Thyroid gland (tissue), 4 donors: ENCODE data around the gene FOXK1. TPM values are rescaled to one million over a fixed set of nuclear protein-coding genes. Genes with fewer than 3 reads are reported as not detected.
A peak's percentile ranks its signal among the peaks of the same experiment; 100 is the strongest.

ENCODE experiments used
- DNase-seq, 2 donors: peaks; one replicate each; pipeline ENCODE4 v3.0.0-alpha.2; 2019
- H3K27ac ChIP-seq, 3 donors: fragments of 200-600 bp; sonication (generic); 1 replicate in 2 of 3; 2 replicates in 1 of 3; pipeline ENCODE4 v1.5.1; 2016 to 2019; ENCODE audit warnings: mild to moderate bottlenecking in 1 of 3, moderate library complexity in 1 of 3
- H3K27me3 ChIP-seq: fragments of 200-600 bp; sonication (generic); one replicate; pipeline ENCODE4 v1.5.1; 2019
- H3K36me3 ChIP-seq, 2 donors: fragments of 200-600 bp; sonication (generic); one replicate each; pipeline ENCODE4 v1.5.1; 2016 to 2019
- H3K4me1 ChIP-seq, 2 donors: fragments of 200-600 bp; sonication (generic); one replicate each; pipeline ENCODE4 v1.5.1; 2017 to 2019
- H3K4me3 ChIP-seq, 3 donors: fragments of 200-600 bp; sonication (generic); replicated peaks in 1 of 3; 1 replicate in 2 of 3; 2 replicates in 1 of 3; pipeline ENCODE4 v1.5.1; 2016; ENCODE audit warnings: mild to moderate bottlenecking in 1 of 3
- H3K9me3 ChIP-seq: fragments of 200-600 bp; sonication (generic); one replicate; pipeline ENCODE4 v1.5.1; 2017
- POLR2A ChIP-seq, 2 donors: fragments of 450-650 bp; IDR thresholded peaks; one replicate each; pipeline ENCODE4 v1.6.1; 2017; ENCODE audit warnings: antibody characterized with exemption in 2 of 2, mild to moderate bottlenecking in 2 of 2, moderate library complexity in 1 of 2
- WGBS, 2 donors: methylation state at CpG; one replicate each; pipeline ENCODE4 v1.1.5; 2017; 5-methylcytosine and 5-hydroxymethylcytosine counted together
- intact Hi-C: fragments of 100-400 bp; cut with DNase I; formaldehyde crosslinking; loops from one replicate; pipeline ENCODE4 v1.15.1; 2023
- total RNA-seq, 4 donors: library from RNA; depleted of rRNA; stranded (reverse); fragments of >200 nt; gene quantifications; one replicate each; pipeline ENCODE4 v1.2.3, GENCODE V29; 2016
- TF ChIP-seq, protein P1 (sequence below), 6 experiments: fragments of 200-600 bp in 3 of 6; fragments of 450-650 bp in 3 of 6; sonication (generic) in 3 of 6; IDR thresholded peaks; one replicate each; pipeline ENCODE4 v1.5.1; 2016 to 2019; ENCODE audit warnings: antibody characterized with exemption in 6 of 6, mild to moderate bottlenecking in 2 of 6, inconsistent platforms in 1 of 6, moderate library complexity in 1 of 6

FOXK1 gene
- total RNA-seq, 4 donors from 2014 or later, result 15.0 to 33.0 (median 20.7) TPM

- Histone ChIP-seq H3K4me1 (peaks cover 0 to 6% of the 10 kb centered on the region in 2 donors), H3K27ac (no peak overlapping the region), H3K36me3 (no peaks in the 10 kb centered on the region), H3K27me3 (no peaks in the 10 kb centered on the region), H3K4me3 (no peak overlapping the region), H3K9me3 (no peaks in the 10 kb centered on the region)
- intact Hi-C loops, result no loop called here
- TF ChIP-seq, protein P1, sequence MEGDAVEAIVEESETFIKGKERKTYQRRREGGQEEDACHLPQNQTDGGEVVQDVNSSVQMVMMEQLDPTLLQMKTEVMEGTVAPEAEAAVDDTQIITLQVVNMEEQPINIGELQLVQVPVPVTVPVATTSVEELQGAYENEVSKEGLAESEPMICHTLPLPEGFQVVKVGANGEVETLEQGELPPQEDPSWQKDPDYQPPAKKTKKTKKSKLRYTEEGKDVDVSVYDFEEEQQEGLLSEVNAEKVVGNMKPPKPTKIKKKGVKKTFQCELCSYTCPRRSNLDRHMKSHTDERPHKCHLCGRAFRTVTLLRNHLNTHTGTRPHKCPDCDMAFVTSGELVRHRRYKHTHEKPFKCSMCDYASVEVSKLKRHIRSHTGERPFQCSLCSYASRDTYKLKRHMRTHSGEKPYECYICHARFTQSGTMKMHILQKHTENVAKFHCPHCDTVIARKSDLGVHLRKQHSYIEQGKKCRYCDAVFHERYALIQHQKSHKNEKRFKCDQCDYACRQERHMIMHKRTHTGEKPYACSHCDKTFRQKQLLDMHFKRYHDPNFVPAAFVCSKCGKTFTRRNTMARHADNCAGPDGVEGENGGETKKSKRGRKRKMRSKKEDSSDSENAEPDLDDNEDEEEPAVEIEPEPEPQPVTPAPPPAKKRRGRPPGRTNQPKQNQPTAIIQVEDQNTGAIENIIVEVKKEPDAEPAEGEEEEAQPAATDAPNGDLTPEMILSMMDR (IDR thresholded peaks at IDR 0.05), result no peak
- TF ChIP-seq POLR2A (IDR thresholded peaks at IDR 0.05), result no peak
- DNase-seq, result no peak
- WGBS, 2 donors, result 81 to 82% methylated on average over 4 of the region's 4 CpGs
These were observed 24.3 kb upstream of the FOXK1 start for GRCh38 chr7:4657640-4658417.

DNA sequence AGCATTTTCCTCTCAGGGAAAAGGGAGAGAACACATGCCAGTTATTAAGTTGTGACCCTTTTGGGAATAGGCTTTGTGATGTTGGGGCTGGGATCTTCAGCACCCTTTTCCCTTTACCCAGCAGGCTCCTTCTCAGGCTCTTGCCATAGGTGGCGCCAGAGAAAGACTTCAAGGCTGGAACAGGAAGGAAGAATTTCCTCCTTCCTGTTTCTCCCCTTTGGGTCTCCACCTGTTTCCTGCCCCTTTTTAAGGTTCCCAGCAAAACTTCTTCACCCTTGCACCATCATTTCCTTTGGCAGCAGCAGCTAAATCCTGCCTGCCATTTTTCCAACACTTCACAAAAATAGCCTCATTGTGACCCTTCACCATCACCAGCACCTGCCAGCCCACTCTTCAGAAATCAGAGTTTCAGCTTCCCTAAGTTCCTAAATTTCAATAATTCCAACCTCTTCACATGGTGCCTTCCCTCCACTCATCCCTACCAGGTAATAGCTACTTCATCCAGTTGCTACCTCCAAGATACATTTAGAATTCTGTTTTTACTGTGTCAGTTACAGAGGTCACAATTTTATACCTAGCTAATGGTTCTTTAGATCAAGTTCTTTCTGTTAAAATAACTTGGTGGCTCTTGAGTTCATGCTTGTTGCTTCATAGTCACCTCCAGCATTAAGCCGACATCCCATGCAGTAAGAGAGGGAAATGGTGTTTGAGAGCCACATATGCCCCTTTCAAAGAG is 22.4 kb upstream of the FOXK1 start:
- intact Hi-C loops, result no loop called here
- no peak for DNase-seq
- no peaks in the 10 kb centered on the region for H3K27me3 ChIP-seq
- no peak overlapping the region for H3K27ac ChIP-seq
- 38 to 45% methylated on average over 2 of the region's 2 CpGs for WGBS, 2 donors
- H3K36me3 ChIP-seq, result no peaks in the 10 kb centered on the region
- H3K4me3 ChIP-seq, result no peak overlapping the region
- H3K4me1 ChIP-seq, result peaks cover 0 to 6% of the 10 kb centered on the region in 2 donors
- H3K9me3 ChIP-seq, result no peaks in the 10 kb centered on the region
- TF ChIP-seq, protein P1 (IDR thresholded peaks at IDR 0.05), result no peak
- no peak for TF ChIP-seq POLR2A (IDR thresholded peaks at IDR 0.05)

DNA sequence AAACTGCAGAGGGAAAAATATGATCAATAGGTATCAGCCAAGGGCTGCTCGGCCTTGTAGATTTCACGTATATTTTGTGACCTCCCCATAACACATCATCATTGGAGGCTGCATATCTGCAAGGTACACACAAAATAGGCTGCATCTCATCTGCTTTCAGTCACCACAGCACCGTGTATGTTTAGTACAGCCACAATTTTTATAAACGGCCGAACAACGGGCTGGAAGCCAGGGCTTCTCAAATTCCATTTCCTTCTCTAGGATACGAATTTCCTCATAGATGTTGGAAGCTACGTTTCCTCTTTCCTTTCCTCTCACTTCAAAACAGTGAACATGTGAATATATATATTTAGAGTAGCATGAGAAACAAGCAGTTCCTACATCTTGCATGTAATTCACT is 20.2 kb upstream of the FOXK1 start:
- H3K36me3 ChIP-seq, result no peaks in the 10 kb centered on the region
- H3K4me1 ChIP-seq, result peaks cover 0 to 6% of the 10 kb centered on the region in 2 donors
- DNase-seq, result peak; percentile 30 to 44
- H3K27me3 ChIP-seq, result no peaks in the 10 kb centered on the region
- no peaks in the 10 kb centered on the region for H3K9me3 ChIP-seq
- no peak for TF ChIP-seq POLR2A (IDR thresholded peaks at IDR 0.05)
- TF ChIP-seq, protein P1 (IDR thresholded peaks at IDR 0.05), result no peak
- intact Hi-C loops, result no loop called here
- 16 to 17% methylated on average over 8 of the region's 8 CpGs for WGBS, 2 donors
- no peak overlapping the region for H3K4me3 ChIP-seq
- no peak overlapping the region for H3K27ac ChIP-seq

DNA sequence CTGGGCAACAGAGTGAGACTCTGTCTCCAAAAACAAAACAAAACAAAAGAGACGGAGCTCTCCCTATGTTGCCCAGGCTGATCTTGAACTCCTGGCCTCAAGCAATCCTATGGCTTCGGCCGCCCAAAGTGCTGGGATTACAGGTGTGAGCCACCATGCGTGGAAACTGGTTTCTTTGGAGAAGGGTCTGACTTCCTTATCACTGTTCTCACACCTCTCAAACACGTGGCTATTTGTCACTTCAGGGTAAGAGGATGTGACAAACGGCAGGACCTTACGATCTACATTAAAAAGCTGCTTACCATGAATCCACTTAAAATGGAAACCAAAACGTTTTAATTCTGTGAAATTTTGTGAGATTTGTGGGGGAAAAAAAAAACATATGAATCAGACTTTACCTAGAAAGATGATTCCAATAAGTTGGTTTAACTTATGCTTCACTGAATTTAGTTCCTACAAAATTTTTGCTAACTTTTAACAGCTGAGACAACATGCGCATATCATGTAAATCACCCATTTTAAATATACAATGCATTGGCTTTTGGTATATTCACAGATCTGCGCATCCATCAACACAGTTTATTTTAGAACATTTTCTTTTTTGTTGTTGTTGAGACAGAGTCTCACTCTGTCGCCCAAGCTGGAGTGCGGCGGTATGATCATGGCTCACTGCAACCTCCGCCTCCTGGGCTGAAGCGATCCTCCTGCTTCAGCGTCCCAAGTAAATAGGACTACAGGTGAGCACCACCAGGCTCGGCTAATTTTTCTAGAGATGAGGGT is 18.7 kb upstream of the FOXK1 start:
- H3K9me3 ChIP-seq, result no peaks in the 10 kb centered on the region
- peaks cover 0 to 6% of the 10 kb centered on the region in 2 donors for H3K4me1 ChIP-seq
- intact Hi-C loops, result no loop called here
- DNase-seq, result no peak
- H3K27ac ChIP-seq, result no peak overlapping the region
- no peak overlapping the region for H3K4me3 ChIP-seq
- 86 to 87% methylated on average over 17 of the region's 17 CpGs for WGBS, 2 donors
- H3K27me3 ChIP-seq, result no peaks in the 10 kb centered on the region
- no peaks in the 10 kb centered on the region for H3K36me3 ChIP-seq
- no peak for TF ChIP-seq POLR2A (IDR thresholded peaks at IDR 0.05)
- TF ChIP-seq, protein P1 (IDR thresholded peaks at IDR 0.05), result no peak
